HL-60 (cell line): ENCODE measurements around the gene TFPT.
A peak's percentile ranks its signal among the peaks of the same experiment; 100 is the strongest.

Experiments
- CTCF ChIP-seq: IDR thresholded peaks from one replicate; pipeline ENCODE4 v1.5.1; 2011; ENCODE audit warnings: low read length, control low read depth, inconsistent platforms; ENCODE audit not compliant: insufficient read depth
- POLR2AphosphoS5 ChIP-seq: IDR thresholded peaks from 2 replicates; pipeline ENCODE4 v1.6.1; 2012; ENCODE audit warnings: low read depth
- REST ChIP-seq: IDR thresholded peaks from 2 replicates; pipeline ENCODE4 v1.6.1; 2012; ENCODE audit warnings: low read depth; ENCODE audit not compliant: insufficient replicate concordance
- SPI1 ChIP-seq: IDR thresholded peaks from 2 replicates; pipeline ENCODE4 v1.6.1; 2012; ENCODE audit warnings: low read depth, mild to moderate bottlenecking, borderline replicate concordance

- TF ChIP-seq CTCF (no peak), POLR2AphosphoS5 (peak; percentile 83), SPI1 (no peak), REST (no peak)
Observed at GRCh38 chr19:54115109-54116063, at the start of gene TFPT, which contains the start of gene PRPF31.
